ENCODE data around the gene MTCL1.

Gene MTCL1

DNA sequence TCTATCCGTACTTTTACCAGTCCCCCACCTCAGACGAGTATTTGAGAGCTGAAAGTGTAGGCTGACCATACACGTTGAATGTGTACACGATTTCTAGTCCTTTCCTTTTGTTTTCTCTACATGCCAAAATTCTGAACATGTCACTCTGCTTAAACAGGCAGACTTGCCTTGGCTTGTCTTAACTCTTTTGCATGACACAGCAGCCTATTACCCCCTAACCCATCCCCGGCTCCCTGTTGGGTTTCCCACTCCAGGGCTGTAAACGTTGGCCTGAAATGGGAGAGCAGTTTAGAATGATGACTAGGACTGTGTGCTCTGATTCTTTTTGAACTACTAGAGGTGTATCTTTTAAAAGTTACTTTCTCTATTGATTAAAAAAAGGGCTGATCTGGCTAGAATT, 19.1 kb downstream of the MTCL1 start:
- no peak overlapping the region for H3K23ac ChIP-seq (ENCODE audit: low read depth, low read length, poor library complexity)
- H3K4me1 ChIP-seq (ENCODE audit: control insufficient read depth in 2 of 2, insufficient read depth in 1 of 2, low read depth in 1 of 2, low read length in 2 of 2) = peaks cover 5 to 7% of the 10 kb centered on the region in 2 donors
- H3K9ac ChIP-seq (ENCODE audit: low read depth, low read length, poor library complexity) = no peak overlapping the region
- H4K91ac ChIP-seq (ENCODE audit: low read depth, low read length, poor library complexity) = no peak overlapping the region
- H4K8ac ChIP-seq (ENCODE audit: low read depth, low read length) = no peak overlapping the region
- no peak overlapping the region for H2BK120ac ChIP-seq (ENCODE audit: low read depth, low read length)
- no peak overlapping the region for H2AK5ac ChIP-seq (ENCODE audit: low read depth, low read length)
- H3K4me3 ChIP-seq (ENCODE audit: low read length in 2 of 2) = no peak overlapping the region
- H3K27ac ChIP-seq (replicated peaks; ENCODE audit: low read length) = peak overlapping the region; percentile 15
- H2AFZ ChIP-seq (ENCODE audit: low read length) = peak overlapping the region; percentile 49
- no peak overlapping the region for H3K18ac ChIP-seq (ENCODE audit: low read length)
- no peak overlapping the region for H3K4me2 ChIP-seq (ENCODE audit: insufficient read depth, low read length, poor library complexity, severe bottlenecking)
- H2BK12ac ChIP-seq (ENCODE audit: low read length) = no peak overlapping the region
- peaks cover 1 to 6% of the 10 kb centered on the region in 2 donors for H3K9me3 ChIP-seq (replicated peaks in 1 of 2; ENCODE audit: control insufficient read depth in 2 of 2, insufficient read depth in 1 of 2, low read depth in 1 of 2, low read length in 2 of 2)
- H3K27me3 ChIP-seq (ENCODE audit: control insufficient read depth in 3 of 3, insufficient read depth in 3 of 3, low read depth in 1 of 3, low read length in 3 of 3) = no peaks in the 10 kb centered on the region
- peaks cover 5 to 42% of the 10 kb centered on the region in 2 donors for H3K36me3 ChIP-seq (replicated peaks in 1 of 2; ENCODE audit: control insufficient read depth in 2 of 2, insufficient read depth in 2 of 2, low read length in 2 of 2)
- WGBS, 2 donors (ENCODE audit: extremely low coverage in 2 of 2, insufficient read length in 2 of 2, insufficient replicate concordance in 1 of 2) = no CpG with 5 or more reads among the region's 6 CpGs
- H3K79me1 ChIP-seq (ENCODE audit: low read depth, low read length) = no peaks in the 10 kb centered on the region
- H2BK5ac ChIP-seq (ENCODE audit: low read length) = no peak overlapping the region
- no peak overlapping the region for H3K4ac ChIP-seq (ENCODE audit: low read length)
- H2BK15ac ChIP-seq (ENCODE audit: low read length) = no peak overlapping the region
- no peak for DNase-seq (ENCODE audit: low spot score)
- H3K14ac ChIP-seq (ENCODE audit: low read length) = no peak overlapping the region

DNA sequence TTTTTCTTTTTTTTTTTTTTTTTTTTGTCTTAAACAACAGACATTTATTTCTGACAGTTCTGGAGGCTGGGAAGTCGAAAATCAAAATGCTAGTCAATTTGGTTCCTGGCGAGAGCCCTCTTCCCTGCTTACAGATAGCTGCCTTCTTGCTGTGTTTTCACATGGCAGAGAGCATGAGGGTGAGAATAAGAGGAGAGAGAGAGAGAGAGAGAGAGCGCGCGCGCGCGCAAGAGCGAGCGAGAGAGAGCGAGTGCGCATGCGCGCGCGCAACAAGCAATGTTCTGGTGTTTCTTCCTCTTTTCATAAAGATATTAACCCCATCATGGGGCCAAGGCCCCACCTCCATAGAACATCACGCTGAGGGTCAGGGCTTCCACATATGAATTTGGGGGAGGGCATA, 20.9 kb downstream of the MTCL1 start:
- no peak overlapping the region for H2AFZ ChIP-seq (ENCODE audit: low read length)
- peaks cover 5 to 7% of the 10 kb centered on the region in 2 donors for H3K4me1 ChIP-seq (ENCODE audit: control insufficient read depth in 2 of 2, insufficient read depth in 1 of 2, low read depth in 1 of 2, low read length in 2 of 2)
- H3K27ac ChIP-seq (replicated peaks; ENCODE audit: low read length) = no peak overlapping the region
- H3K14ac ChIP-seq (ENCODE audit: low read length) = no peak overlapping the region
- no peak overlapping the region for H4K8ac ChIP-seq (ENCODE audit: low read depth, low read length)
- no peak overlapping the region for H3K4me3 ChIP-seq (ENCODE audit: low read length in 2 of 2)
- H3K23ac ChIP-seq (ENCODE audit: low read depth, low read length, poor library complexity) = no peak overlapping the region
- H3K4me2 ChIP-seq (ENCODE audit: insufficient read depth, low read length, poor library complexity, severe bottlenecking) = no peak overlapping the region
- H2BK120ac ChIP-seq (ENCODE audit: low read depth, low read length) = no peak overlapping the region
- H3K27me3 ChIP-seq (ENCODE audit: control insufficient read depth in 3 of 3, insufficient read depth in 3 of 3, low read depth in 1 of 3, low read length in 3 of 3) = no peaks in the 10 kb centered on the region
- H3K79me1 ChIP-seq (ENCODE audit: low read depth, low read length) = no peaks in the 10 kb centered on the region
- no peak for DNase-seq (ENCODE audit: low spot score)
- no peak overlapping the region for H3K9ac ChIP-seq (ENCODE audit: low read depth, low read length, poor library complexity)
- WGBS, 2 donors (ENCODE audit: extremely low coverage in 2 of 2, insufficient read length in 2 of 2, insufficient replicate concordance in 1 of 2) = no CpG with 5 or more reads among the region's 17 CpGs
- no peak overlapping the region for H2BK12ac ChIP-seq (ENCODE audit: low read length)
- H4K91ac ChIP-seq (ENCODE audit: low read depth, low read length, poor library complexity) = no peak overlapping the region
- H3K4ac ChIP-seq (ENCODE audit: low read length) = no peak overlapping the region
- no peak overlapping the region for H2BK15ac ChIP-seq (ENCODE audit: low read length)
- H3K18ac ChIP-seq (ENCODE audit: low read length) = no peak overlapping the region
- H3K36me3 ChIP-seq (replicated peaks in 1 of 2; ENCODE audit: control insufficient read depth in 2 of 2, insufficient read depth in 2 of 2, low read length in 2 of 2) = peaks cover 3 to 26% of the 10 kb centered on the region in 2 donors
- peaks cover 1 to 6% of the 10 kb centered on the region in 2 donors for H3K9me3 ChIP-seq (replicated peaks in 1 of 2; ENCODE audit: control insufficient read depth in 2 of 2, insufficient read depth in 1 of 2, low read depth in 1 of 2, low read length in 2 of 2)
- no peak overlapping the region for H2BK5ac ChIP-seq (ENCODE audit: low read length)
- H2AK5ac ChIP-seq (ENCODE audit: low read depth, low read length) = no peak overlapping the region

DNA sequence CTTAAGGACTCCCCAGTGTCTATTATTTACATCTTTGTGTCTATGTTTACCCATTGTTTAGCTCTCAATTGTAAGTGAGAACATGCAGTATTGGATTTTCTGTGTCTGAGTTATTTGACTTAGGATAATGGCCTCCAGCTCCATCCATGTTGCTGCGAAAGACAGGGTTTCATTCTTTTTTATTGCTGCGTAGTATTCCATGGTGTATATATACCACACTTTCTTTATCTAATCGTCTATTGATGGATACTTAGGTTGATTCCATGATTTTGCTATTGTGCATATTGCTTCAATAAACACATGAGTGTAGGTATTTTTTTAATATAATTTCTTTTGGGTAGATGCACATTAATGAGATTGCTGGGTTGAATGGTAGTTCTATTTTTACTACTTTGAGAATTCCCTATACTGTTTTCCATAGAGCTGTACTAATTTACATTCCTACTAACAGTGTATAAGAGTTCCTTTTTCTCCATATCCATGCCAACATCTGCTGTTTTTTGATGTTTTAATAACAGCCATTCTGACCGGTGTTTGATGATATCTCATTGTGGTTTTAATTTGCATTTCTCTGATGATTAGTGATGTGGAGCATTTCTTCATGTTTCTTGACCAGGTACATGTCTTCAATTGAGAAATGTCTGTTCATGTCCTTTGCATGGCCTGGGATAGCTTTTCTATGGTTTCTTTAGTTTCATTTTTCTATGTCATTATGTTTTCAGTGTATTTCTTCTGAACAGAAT, 21.8 kb downstream of the MTCL1 start:
- Histone ChIP-seq H2AFZ (ENCODE audit: low read length) (no peak overlapping the region), H2BK15ac (ENCODE audit: low read length) (no peak overlapping the region), H3K27ac (replicated peaks; ENCODE audit: low read length) (no peak overlapping the region), H2BK12ac (ENCODE audit: low read length) (no peak overlapping the region), H3K9ac (ENCODE audit: low read depth, low read length, poor library complexity) (no peak overlapping the region), H3K36me3 (replicated peaks in 1 of 2; ENCODE audit: control insufficient read depth in 2 of 2, insufficient read depth in 2 of 2, low read length in 2 of 2) (peaks cover 0 to 17% of the 10 kb centered on the region in 2 donors), H4K91ac (ENCODE audit: low read depth, low read length, poor library complexity) (no peak overlapping the region), H3K23ac (ENCODE audit: low read depth, low read length, poor library complexity) (no peak overlapping the region), H3K9me3 (replicated peaks in 1 of 2; ENCODE audit: control insufficient read depth in 2 of 2, insufficient read depth in 1 of 2, low read depth in 1 of 2, low read length in 2 of 2) (peaks cover 1 to 6% of the 10 kb centered on the region in 2 donors), H3K27me3 (ENCODE audit: control insufficient read depth in 3 of 3, insufficient read depth in 3 of 3, low read depth in 1 of 3, low read length in 3 of 3) (no peaks in the 10 kb centered on the region), H2AK5ac (ENCODE audit: low read depth, low read length) (no peak overlapping the region), H3K4me1 (ENCODE audit: control insufficient read depth in 2 of 2, insufficient read depth in 1 of 2, low read depth in 1 of 2, low read length in 2 of 2) (peaks cover 3 to 5% of the 10 kb centered on the region in 2 donors), H3K4me2 (ENCODE audit: insufficient read depth, low read length, poor library complexity, severe bottlenecking) (no peak overlapping the region), H2BK5ac (ENCODE audit: low read length) (no peak overlapping the region), H3K14ac (ENCODE audit: low read length) (no peak overlapping the region), H2BK120ac (ENCODE audit: low read depth, low read length) (no peak overlapping the region), H3K79me1 (ENCODE audit: low read depth, low read length) (no peaks in the 10 kb centered on the region), H3K4ac (ENCODE audit: low read length) (no peak overlapping the region), H3K4me3 (ENCODE audit: low read length in 2 of 2) (no peak overlapping the region), H3K18ac (ENCODE audit: low read length) (no peak overlapping the region), H4K8ac (ENCODE audit: low read depth, low read length) (no peak overlapping the region)
- no CpG with 5 or more reads among the region's 4 CpGs for WGBS, 2 donors (ENCODE audit: extremely low coverage in 2 of 2, insufficient read length in 2 of 2, insufficient replicate concordance in 1 of 2)
- no peak for DNase-seq (ENCODE audit: low spot score)

DNA sequence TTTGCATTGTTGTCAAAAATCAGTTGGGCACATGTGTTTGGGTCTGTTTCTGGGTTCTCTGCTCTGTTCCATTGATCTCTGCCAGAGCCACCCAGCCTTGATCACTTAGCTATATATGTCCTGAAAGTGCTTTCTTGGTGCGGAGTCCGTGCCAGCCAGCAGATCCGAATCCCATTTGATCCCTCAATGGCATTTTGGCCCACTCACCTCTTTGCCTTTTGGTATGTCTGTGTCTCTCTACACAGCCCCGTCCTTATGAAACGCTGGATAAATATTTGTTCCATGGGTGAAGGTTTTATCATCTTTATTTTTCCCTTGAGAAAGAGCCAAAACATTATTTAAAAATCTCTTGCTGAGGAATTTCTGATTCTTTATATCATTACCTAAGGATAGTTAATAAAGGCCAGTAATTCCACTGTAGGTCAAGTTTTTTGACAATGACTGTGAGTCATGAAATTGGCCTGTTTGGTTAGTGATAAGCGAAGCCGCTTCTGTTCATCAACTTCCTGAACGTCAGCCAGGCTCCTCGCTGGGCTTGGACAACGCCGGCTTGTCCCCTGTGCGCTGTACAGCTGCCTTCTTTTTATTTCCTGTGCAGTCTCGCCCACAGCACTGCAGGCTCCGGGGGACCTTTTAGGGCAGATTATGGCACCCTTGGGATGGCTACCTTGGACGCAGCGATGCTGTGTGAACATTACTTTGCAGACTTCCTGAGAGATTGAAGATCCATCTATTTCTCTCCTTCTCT, 24.9 kb downstream of the MTCL1 start:
- no peak overlapping the region for H2BK12ac ChIP-seq (ENCODE audit: low read length)
- peaks cover 2 to 6% of the 10 kb centered on the region in 2 donors for H3K4me1 ChIP-seq (ENCODE audit: control insufficient read depth in 2 of 2, insufficient read depth in 1 of 2, low read depth in 1 of 2, low read length in 2 of 2)
- no peak overlapping the region for H3K14ac ChIP-seq (ENCODE audit: low read length)
- no peaks in the 10 kb centered on the region for H3K79me1 ChIP-seq (ENCODE audit: low read depth, low read length)
- H4K8ac ChIP-seq (ENCODE audit: low read depth, low read length) = no peak overlapping the region
- no peak overlapping the region for H3K4ac ChIP-seq (ENCODE audit: low read length)
- no peak overlapping the region for H3K18ac ChIP-seq (ENCODE audit: low read length)
- H3K4me2 ChIP-seq (ENCODE audit: insufficient read depth, low read length, poor library complexity, severe bottlenecking) = no peak overlapping the region
- H3K23ac ChIP-seq (ENCODE audit: low read depth, low read length, poor library complexity) = no peak overlapping the region
- DNase-seq (ENCODE audit: low spot score) = no peak
- H2BK120ac ChIP-seq (ENCODE audit: low read depth, low read length) = no peak overlapping the region
- H3K9ac ChIP-seq (ENCODE audit: low read depth, low read length, poor library complexity) = no peak overlapping the region
- H3K9me3 ChIP-seq (replicated peaks in 1 of 2; ENCODE audit: control insufficient read depth in 2 of 2, insufficient read depth in 1 of 2, low read depth in 1 of 2, low read length in 2 of 2) = peaks cover 0 to 6% of the 10 kb centered on the region in 2 donors
- H2BK5ac ChIP-seq (ENCODE audit: low read length) = no peak overlapping the region
- no CpG with 5 or more reads among the region's 16 CpGs for WGBS, 2 donors (ENCODE audit: extremely low coverage in 2 of 2, insufficient read length in 2 of 2, insufficient replicate concordance in 1 of 2)
- H3K27ac ChIP-seq (replicated peaks; ENCODE audit: low read length) = no peak overlapping the region
- H2AK5ac ChIP-seq (ENCODE audit: low read depth, low read length) = no peak overlapping the region
- H2AFZ ChIP-seq (ENCODE audit: low read length) = no peak overlapping the region
- H3K27me3 ChIP-seq (ENCODE audit: control insufficient read depth in 3 of 3, insufficient read depth in 3 of 3, low read depth in 1 of 3, low read length in 3 of 3) = no peaks in the 10 kb centered on the region
- H3K36me3 ChIP-seq (replicated peaks in 1 of 2; ENCODE audit: control insufficient read depth in 2 of 2, insufficient read depth in 2 of 2, low read length in 2 of 2) = peaks cover 0 to 4% of the 10 kb centered on the region in 2 donors
- peak overlapping the region; percentile 9 for H4K91ac ChIP-seq (ENCODE audit: low read depth, low read length, poor library complexity)
- H3K4me3 ChIP-seq (ENCODE audit: low read length in 2 of 2) = no peak overlapping the region
- no peak overlapping the region for H2BK15ac ChIP-seq (ENCODE audit: low read length)

All from neuronal stem cell (in vitro differentiated cells).